Measurements from ENCODE around the gene GOLGA8N. TPM values are rescaled to one million over a fixed set of nuclear protein-coding genes. Genes with fewer than 3 reads are reported as not detected.

The GOLGA8N gene
- total RNA-seq, 6 experiments from 2014 or later: 3.2 to 32.1 (median 6.0) TPM

GRCh38 chr15:32637704-32638103 is 44.4 kb downstream of the GOLGA8N start:
- no peak for TF ChIP-seq POLR2A (IDR thresholded peaks at IDR 0.05)
- TF ChIP-seq CTCF (IDR thresholded peaks at IDR 0.05): no peak
- Histone ChIP-seq H3K4me1 (no peaks in the 10 kb centered on the region), H3K36me3 (no peaks in the 10 kb centered on the region), H3K9me3 (no peaks in the 10 kb centered on the region), H3K4me3 (no peak overlapping the region), H3K27me3 (no peaks in the 10 kb centered on the region), H3K27ac (no peak overlapping the region)
- intact Hi-C loops (cut with DNase I): no loop called here
- 92% methylated on average over 1 of the region's 1 CpG for WGBS (ENCODE audit: insufficient coverage, low coverage, low lambda C conversion rate, missing lambda C conversion rate)
- DNase-seq: no peak
- no peak for ATAC-seq

GRCh38 chr15:32641517-32642059 is 48.3 kb downstream of the GOLGA8N start, which contains the start of gene SCG5:
Gene SCG5 (plus strand): TSS chr15:32641710. CDS start chr15:32643593, 1,883 bp downstream.
- no peaks in the 10 kb centered on the region for H3K4me1 ChIP-seq
- no peaks in the 10 kb centered on the region for H3K9me3 ChIP-seq
- H3K27me3 ChIP-seq: no peaks in the 10 kb centered on the region
- H3K4me3 ChIP-seq: no peak within 1 kb of the TSS
- ATAC-seq (no peak), DNase-seq (no peak)
- TF ChIP-seq POLR2A (IDR thresholded peaks at IDR 0.05) (no peak), CTCF (IDR thresholded peaks at IDR 0.05) (no peak)
- H3K27ac ChIP-seq: no peak within 1 kb of the TSS
- intact Hi-C loops (cut with DNase I): no loop called here
- no peaks in the 10 kb centered on the region for H3K36me3 ChIP-seq
- WGBS (ENCODE audit: insufficient coverage, low coverage, low lambda C conversion rate, missing lambda C conversion rate): 19% methylated on average over 17 of the region's 22 CpGs

- ATAC-seq (no peak), DNase-seq (no peak)
- WGBS (ENCODE audit: insufficient coverage, low coverage, low lambda C conversion rate, missing lambda C conversion rate): 65% methylated on average over 5 of the region's 5 CpGs
- TF ChIP-seq POLR2A (IDR thresholded peaks at IDR 0.05) (no peak), CTCF (IDR thresholded peaks at IDR 0.05) (no peak)
- H3K4me3 ChIP-seq: no peak overlapping the region
- H3K27me3 ChIP-seq: no peaks in the 10 kb centered on the region
- no peaks in the 10 kb centered on the region for H3K9me3 ChIP-seq
- intact Hi-C loops (cut with DNase I): no loop called here
- no peak overlapping the region for H3K27ac ChIP-seq
- H3K4me1 ChIP-seq: no peaks in the 10 kb centered on the region
- no peaks in the 10 kb centered on the region for H3K36me3 ChIP-seq
Measured at GRCh38 chr15:32642667-32643435, 49.6 kb downstream of the GOLGA8N start.

- intact Hi-C loops (cut with DNase I): no loop called here
- ATAC-seq (no peak), DNase-seq (no peak)
- H3K27me3 ChIP-seq: no peaks in the 10 kb centered on the region
- H3K27ac ChIP-seq: no peak overlapping the region
- 100% methylated on average over 1 of the region's 1 CpG for WGBS (ENCODE audit: insufficient coverage, low coverage, low lambda C conversion rate, missing lambda C conversion rate)
- H3K36me3 ChIP-seq: no peaks in the 10 kb centered on the region
- no peaks in the 10 kb centered on the region for H3K9me3 ChIP-seq
- H3K4me1 ChIP-seq: peaks cover 0 to under 1% (median 0%) of the 10 kb centered on the region in 4 donors
- TF ChIP-seq CTCF (IDR thresholded peaks at IDR 0.05) (no peak), POLR2A (IDR thresholded peaks at IDR 0.05) (no peak)
- H3K4me3 ChIP-seq: no peak overlapping the region
Measured at GRCh38 chr15:32643907-32644445, 50.7 kb downstream of the GOLGA8N start.

Measured in right lobe of liver (tissue), 6 donors.